GM18858 (cell line): ENCODE data around the gene EIF2D.
"Not testable (repeated sequence)": the region's sequence is repeated elsewhere in the genome, so short reads cannot be mapped to it uniquely, and the experiment has no call there.

ENCODE experiments used
- ATAC-seq: cut with Tn5 transposase; IDR thresholded peaks from one replicate; pipeline ENCODE4 v1.9.1; 2021; ENCODE audit not compliant: unreplicated experiment

Gene EIF2D

GRCh38 chr1:206589206-206589605 lies 23.1 kb downstream of the EIF2D start:
- no peak for ATAC-seq

GRCh38 chr1:206588492-206588891 lies 23.8 kb downstream of the EIF2D start:
- no peak for ATAC-seq

- no peak for ATAC-seq
These were observed 24.4 kb downstream of the EIF2D start for GRCh38 chr1:206587904-206588303.

GRCh38 chr1:206586501-206587445 lies 25.5 kb downstream of the EIF2D start:
- no peak for ATAC-seq

- ATAC-seq, result no peak
These were observed 27.6 kb downstream of the EIF2D start for GRCh38 chr1:206584683-206585082.

GRCh38 chr1:206583707-206584648 lies 28.3 kb downstream of the EIF2D start:
- no peak for ATAC-seq

- ATAC-seq, result no peak
These were observed 29.1 kb downstream of the EIF2D start for GRCh38 chr1:206582971-206583706.

GRCh38 chr1:206582537-206582936 lies 29.7 kb downstream of the EIF2D start:
- no peak for ATAC-seq

GRCh38 chr1:206581571-206581981 lies 30.7 kb downstream of the EIF2D start:
- no peak for ATAC-seq

- not testable (repeated sequence) for ATAC-seq
These were observed 31.2 kb downstream of the EIF2D start for GRCh38 chr1:206581114-206581497.

GRCh38 chr1:206580438-206581113 lies 31.7 kb downstream of the EIF2D start:
- no peak for ATAC-seq

GRCh38 chr1:206579747-206580437 lies 32.4 kb downstream of the EIF2D start:
- ATAC-seq, result peak; percentile 81

GRCh38 chr1:206578978-206579374 lies 33.3 kb downstream of the EIF2D start:
- no peak for ATAC-seq

GRCh38 chr1:206578068-206578977 lies 33.9 kb downstream of the EIF2D start:
- no peak for ATAC-seq

- no peak for ATAC-seq
These were observed 34.6 kb downstream of the EIF2D start for GRCh38 chr1:206577626-206578025.

GRCh38 chr1:206575894-206576737 lies 36.1 kb downstream of the EIF2D start:
- ATAC-seq, result no peak

- ATAC-seq, result no peak
These were observed 36.9 kb downstream of the EIF2D start for GRCh38 chr1:206575165-206575893.
